Smooth muscle cell (in vitro differentiated cells): ENCODE data around the gene FXYD5. TPM values are rescaled to one million over a fixed set of nuclear protein-coding genes. Genes with fewer than 3 reads are reported as not detected.

Source experiments
- DNase-seq: peaks from one replicate; lab custom pipeline; 2025; ENCODE audit not compliant: unreplicated experiment; lab: John Stamatoyannopoulos, UW
- H2AFZ ChIP-seq: fragments of 200-600 bp; sonication (generic); 2 replicates; pipeline ENCODE4 v1.6.0; 2016; ENCODE audit warnings: antibody characterized with exemption, low read depth, mild to moderate bottlenecking
- H3F3A ChIP-seq: fragments of 200-600 bp; sonication (generic); 2 replicates; pipeline ENCODE4 v1.6.0; 2017; ENCODE audit warnings: antibody characterized with exemption, low read depth
- H3K27ac ChIP-seq: fragments of 200-600 bp; sonication (generic); 2 replicates; pipeline ENCODE4 v1.5.1; 2016; ENCODE audit warnings: low read depth, mild to moderate bottlenecking
- H3K27me3 ChIP-seq: fragments of 200-600 bp; sonication (generic); 2 replicates; pipeline ENCODE4 v1.6.1; 2016; ENCODE audit warnings: low read depth, mild to moderate bottlenecking
- H3K36me3 ChIP-seq: fragments of 200-600 bp; sonication (generic); 2 replicates; pipeline ENCODE4 v1.5.1; 2016; ENCODE audit warnings: low read depth
- H3K4me1 ChIP-seq: fragments of 200-600 bp; sonication (generic); 2 replicates; pipeline ENCODE4 v1.5.1; 2016; ENCODE audit warnings: low read depth
- H3K4me2 ChIP-seq: fragments of 200-600 bp; sonication (generic); 2 replicates; pipeline ENCODE4 v1.6.0; 2016; ENCODE audit warnings: mild to moderate bottlenecking
- H3K4me3 ChIP-seq: fragments of 200-600 bp; sonication (generic); 2 replicates; pipeline ENCODE4 v1.5.1; 2016; ENCODE audit warnings: mild to moderate bottlenecking
- H3K79me2 ChIP-seq: fragments of 200-600 bp; sonication (generic); 2 replicates; pipeline ENCODE4 v1.6.0; 2016; ENCODE audit warnings: low read depth, mild to moderate bottlenecking
- H3K9ac ChIP-seq: fragments of 200-600 bp; sonication (generic); 2 replicates; pipeline ENCODE4 v1.6.0; 2016; ENCODE audit warnings: low read depth
- H3K9me3 ChIP-seq: fragments of 200-600 bp; sonication (generic); replicated peaks from 2 replicates; pipeline ENCODE4 v1.5.1; 2016; ENCODE audit warnings: low read depth
- H4K20me1 ChIP-seq: fragments of 200-600 bp; sonication (generic); 2 replicates; pipeline ENCODE4 v1.6.0; 2016; ENCODE audit warnings: low read depth
- WGBS: methylation state at CpG from one replicate; pipeline ENCODE4 v1.1.7; 2016; ENCODE audit warnings: low lambda C conversion rate; 5-methylcytosine and 5-hydroxymethylcytosine counted together
- polyA plus RNA-seq: library from polyadenylated mRNA; unstranded; fragments of >200 nt; fragmentation: Nextera tagmentation; extraction: Ambion mirVana; gene quantifications from 2 replicates; pipeline ENCODE4 v1.2.1, GENCODE V29; 2016
- total RNA-seq: library from RNA; depleted of rRNA; stranded (reverse); fragments of >200 nt; gene quantifications from 2 replicates; pipeline ENCODE4 v1.2.3, GENCODE V29; 2014
- TF ChIP-seq, protein P1 (sequence below): fragments of 200-600 bp; sonication (generic); IDR thresholded peaks from 2 replicates; pipeline ENCODE4 v1.5.1; 2017; ENCODE audit warnings: borderline replicate concordance, mild to moderate bottlenecking, antibody characterized with exemption; ENCODE audit not compliant: insufficient read depth, poor library complexity, severe bottlenecking

The FXYD5 gene
- total and polyA plus RNA-seq, 2 experiments from 2014 or later, result 133 to 205 TPM

DNA sequence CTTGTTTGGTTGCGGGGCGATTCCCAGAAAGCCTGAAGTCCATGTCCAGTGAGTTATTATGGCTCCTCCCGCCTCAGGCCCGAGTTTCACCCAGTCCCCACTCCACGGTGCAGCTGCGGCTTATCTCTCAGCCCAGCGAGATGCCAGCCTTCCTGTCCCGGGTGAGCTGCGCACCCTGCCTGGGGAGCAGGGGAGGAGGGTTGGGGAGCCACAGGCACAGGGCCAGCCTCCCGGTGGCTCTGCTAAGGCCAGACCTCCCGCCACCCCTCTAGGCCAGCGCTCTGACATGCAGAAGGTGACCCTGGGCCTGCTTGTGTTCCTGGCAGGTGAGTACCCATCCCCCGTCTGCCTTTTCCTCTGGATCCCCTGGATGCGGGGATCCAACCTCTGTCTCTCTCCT is 35.4 kb upstream of the FXYD5 start:
- DNase-seq, result no peak
- Histone ChIP-seq H3F3A (no peaks in the 10 kb centered on the region), H2AFZ (no peak overlapping the region), H3K4me1 (peaks cover 17% of the 10 kb centered on the region), H3K27me3 (no peaks in the 10 kb centered on the region), H3K36me3 (no peaks in the 10 kb centered on the region), H3K4me3 (no peak overlapping the region), H3K79me2 (no peaks in the 10 kb centered on the region), H3K9me3 (no peaks in the 10 kb centered on the region), H4K20me1 (no peaks in the 10 kb centered on the region), H3K9ac (no peak overlapping the region), H3K4me2 (no peak overlapping the region), H3K27ac (no peak overlapping the region)
- TF ChIP-seq, protein P1, sequence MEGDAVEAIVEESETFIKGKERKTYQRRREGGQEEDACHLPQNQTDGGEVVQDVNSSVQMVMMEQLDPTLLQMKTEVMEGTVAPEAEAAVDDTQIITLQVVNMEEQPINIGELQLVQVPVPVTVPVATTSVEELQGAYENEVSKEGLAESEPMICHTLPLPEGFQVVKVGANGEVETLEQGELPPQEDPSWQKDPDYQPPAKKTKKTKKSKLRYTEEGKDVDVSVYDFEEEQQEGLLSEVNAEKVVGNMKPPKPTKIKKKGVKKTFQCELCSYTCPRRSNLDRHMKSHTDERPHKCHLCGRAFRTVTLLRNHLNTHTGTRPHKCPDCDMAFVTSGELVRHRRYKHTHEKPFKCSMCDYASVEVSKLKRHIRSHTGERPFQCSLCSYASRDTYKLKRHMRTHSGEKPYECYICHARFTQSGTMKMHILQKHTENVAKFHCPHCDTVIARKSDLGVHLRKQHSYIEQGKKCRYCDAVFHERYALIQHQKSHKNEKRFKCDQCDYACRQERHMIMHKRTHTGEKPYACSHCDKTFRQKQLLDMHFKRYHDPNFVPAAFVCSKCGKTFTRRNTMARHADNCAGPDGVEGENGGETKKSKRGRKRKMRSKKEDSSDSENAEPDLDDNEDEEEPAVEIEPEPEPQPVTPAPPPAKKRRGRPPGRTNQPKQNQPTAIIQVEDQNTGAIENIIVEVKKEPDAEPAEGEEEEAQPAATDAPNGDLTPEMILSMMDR, result no peak
- WGBS, result 90% methylated on average over 14 of the region's 14 CpGs

DNA sequence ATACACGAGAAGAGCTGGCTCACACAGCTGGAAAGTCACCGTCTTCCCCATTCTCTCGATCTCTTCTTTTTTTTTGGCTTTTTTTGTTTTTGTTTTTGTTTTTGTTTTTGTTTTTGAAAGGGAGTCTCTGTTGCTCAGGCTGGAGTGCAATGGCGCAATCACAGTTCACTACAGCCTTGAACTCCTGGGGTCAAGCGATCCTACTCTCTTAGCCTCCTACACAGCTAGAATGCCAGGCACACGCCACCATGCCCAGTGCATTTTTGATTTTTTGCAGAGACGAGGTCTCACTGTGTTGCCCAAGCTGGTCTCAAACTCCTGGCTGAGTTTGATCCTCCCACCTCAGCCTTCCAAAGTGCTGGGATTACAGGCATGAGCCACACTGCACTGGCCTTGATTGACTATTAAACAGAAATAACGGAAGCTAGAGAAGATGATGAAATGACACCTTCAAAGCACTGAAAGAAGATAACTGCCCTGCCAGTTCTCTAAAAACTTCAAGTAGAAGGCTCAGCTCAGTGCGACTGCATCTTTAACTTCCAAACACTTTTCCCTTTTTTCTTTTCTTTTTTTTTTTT is 34.9 kb upstream of the FXYD5 start:
- Histone ChIP-seq H3K27ac (no peak overlapping the region), H3K4me1 (peaks cover 17% of the 10 kb centered on the region), H3K9ac (no peak overlapping the region), H3K9me3 (no peaks in the 10 kb centered on the region), H3K36me3 (no peaks in the 10 kb centered on the region), H3F3A (no peaks in the 10 kb centered on the region), H3K27me3 (no peaks in the 10 kb centered on the region), H3K4me3 (no peak overlapping the region), H4K20me1 (no peaks in the 10 kb centered on the region), H2AFZ (no peak overlapping the region), H3K4me2 (no peak overlapping the region), H3K79me2 (no peaks in the 10 kb centered on the region)
- no peak for DNase-seq
- TF ChIP-seq, protein P1, result no peak
- 94% methylated on average over 9 of the region's 9 CpGs for WGBS

DNA sequence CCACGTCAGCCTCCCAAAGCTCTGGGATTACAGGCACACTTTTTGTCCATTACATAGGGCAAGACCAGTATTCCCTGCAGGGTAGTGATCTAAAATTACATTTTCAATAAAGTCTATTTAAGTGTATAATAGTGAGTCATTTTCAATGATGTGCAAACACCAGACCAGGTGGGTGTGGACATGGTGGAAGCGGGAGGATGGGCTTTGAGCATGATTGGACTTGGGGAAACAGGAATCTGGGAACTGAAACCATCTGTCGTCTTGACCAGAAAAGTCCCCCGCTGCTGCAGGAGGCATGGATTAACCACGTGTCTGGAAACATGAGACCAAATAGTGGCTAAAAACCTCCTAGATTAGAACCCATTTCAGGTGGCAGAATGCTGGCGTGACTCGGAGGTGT is 34.0 kb upstream of the FXYD5 start:
- DNase-seq, result no peak
- Histone ChIP-seq H3K79me2 (no peaks in the 10 kb centered on the region), H3K9me3 (no peaks in the 10 kb centered on the region), H3K36me3 (no peaks in the 10 kb centered on the region), H3K9ac (no peak overlapping the region), H3K27me3 (no peaks in the 10 kb centered on the region), H2AFZ (no peak overlapping the region), H3K27ac (no peak overlapping the region), H3F3A (no peaks in the 10 kb centered on the region), H4K20me1 (no peaks in the 10 kb centered on the region), H3K4me2 (no peak overlapping the region), H3K4me1 (peaks cover 10% of the 10 kb centered on the region), H3K4me3 (no peak overlapping the region)
- TF ChIP-seq, protein P1, result no peak
- WGBS, result 72% methylated on average over 7 of the region's 7 CpGs

- no peak overlapping the region for H3K4me2 ChIP-seq
- 92% methylated on average over 7 of the region's 7 CpGs for WGBS
- no peak overlapping the region for H3K9ac ChIP-seq
- no peaks in the 10 kb centered on the region for H3K9me3 ChIP-seq
- no peak for DNase-seq
- H3F3A ChIP-seq, result no peaks in the 10 kb centered on the region
- H3K27ac ChIP-seq, result no peak overlapping the region
- H3K27me3 ChIP-seq, result no peaks in the 10 kb centered on the region
- no peaks in the 10 kb centered on the region for H3K79me2 ChIP-seq
- no peaks in the 10 kb centered on the region for H3K36me3 ChIP-seq
- peaks cover 10% of the 10 kb centered on the region for H3K4me1 ChIP-seq
- no peaks in the 10 kb centered on the region for H4K20me1 ChIP-seq
- H3K4me3 ChIP-seq, result no peak overlapping the region
- TF ChIP-seq, protein P1, result no peak
- H2AFZ ChIP-seq, result no peak overlapping the region
These were observed 33.6 kb upstream of the FXYD5 start for GRCh38 chr19:35120898-35121297.
